Gastroesophageal sphincter (tissue), 4 donors: ENCODE measurements around the gene C2orf78. TPM values are rescaled to one million over a fixed set of nuclear protein-coding genes. Genes with fewer than 3 reads are reported as not detected.
"Not testable (repeated sequence)": the region's sequence is repeated elsewhere in the genome, so short reads cannot be mapped to it uniquely, and the experiment has no call there.

Experiments used
- ATAC-seq: fragments of 150-250 bp; one replicate; pipeline ENCODE4 v1.9.1; 2016; ENCODE audit warnings: mild to moderate bottlenecking, moderate library complexity
- H3K27ac ChIP-seq, 4 donors: fragments of 200-600 bp; sonication (generic) in 3 of 4; 1 replicate in 3 of 4; 2 replicates in 1 of 4; pipeline ENCODE4 v1.5.1; 2016 to 2019
- H3K27me3 ChIP-seq: fragments of 200-600 bp; sonication (generic); one replicate; pipeline ENCODE4 v1.5.1; 2019
- H3K36me3 ChIP-seq, 2 donors: fragments of 200-600 bp; sonication (generic); one replicate each; pipeline ENCODE4 v1.5.1; 2019; ENCODE audit warnings: control low read depth in 1 of 2
- H3K4me1 ChIP-seq, 3 donors: fragments of 200-600 bp; sonication (generic); 1 replicate in 2 of 3; 2 replicates in 1 of 3; pipeline ENCODE4 v1.5.1; 2016 to 2019; ENCODE audit warnings: control low read depth in 2 of 3
- H3K4me3 ChIP-seq, 2 donors: fragments of 200-600 bp; sonication (generic); one replicate each; pipeline ENCODE4 v1.5.1; 2019; ENCODE audit warnings: mild to moderate bottlenecking in 1 of 2, moderate library complexity in 1 of 2
- H3K9me3 ChIP-seq, 3 donors: fragments of 200-600 bp; sonication (generic); one replicate each; pipeline ENCODE4 v1.5.1; 2017 to 2019; ENCODE audit warnings: control low read depth in 2 of 3
- CTCF ChIP-seq, 4 experiments: fragments of 200-600 bp in 2 of 4; fragments of 450-650 bp in 2 of 4; sonication (generic) in 1 of 4; IDR thresholded peaks; one replicate each; pipeline ENCODE4 v1.5.1; 2017 to 2019; ENCODE audit warnings: antibody characterized with exemption in 4 of 4, mild to moderate bottlenecking in 2 of 4, moderate library complexity in 2 of 4
- EP300 ChIP-seq: sonication (generic); formaldehyde crosslinking; IDR thresholded peaks from one replicate; pipeline ENCODE4 v1.6.1; 2017; ENCODE audit warnings: antibody characterized with exemption, mild to moderate bottlenecking
- POLR2A ChIP-seq, 2 donors: fragments of 450-650 bp; IDR thresholded peaks; one replicate each; pipeline ENCODE4 v1.6.1; 2017; ENCODE audit warnings: antibody characterized with exemption in 2 of 2, mild to moderate bottlenecking in 2 of 2, moderate library complexity in 1 of 2
- POLR2AphosphoS5 ChIP-seq: sonication (generic); formaldehyde crosslinking; IDR thresholded peaks from one replicate; pipeline ENCODE4 v1.6.1; 2017; ENCODE audit warnings: antibody characterized with exemption
- WGBS, 2 donors: methylation state at CpG; one replicate each; pipeline ENCODE4 v1.1.5; 2018; ENCODE audit warnings: low coverage in 1 of 2; 5-methylcytosine and 5-hydroxymethylcytosine counted together
- total RNA-seq, 4 donors: library from RNA; depleted of rRNA; stranded (reverse); fragments of >200 nt; gene quantifications; one replicate each; pipeline ENCODE4 v1.1.0, GENCODE V29; 2016

The C2orf78 gene
- total RNA-seq, 4 donors from 2014 or later: not detected

GRCh38 chr2:73779467-73780236, 4.3 kb upstream of the C2orf78 start, which contains the start of gene DUSP11:
Gene DUSP11, minus strand, starts transcription at chr2:73780103. Its CDS starts 129 bp downstream, at chr2:73779974.
- Histone ChIP-seq H3K36me3 (peaks cover 0 to 34% of the 10 kb centered on the region in 2 donors), H3K27ac (peak within 1 kb of the TSS; percentile 85 to 97 (median 89)), H3K4me3 (peak within 1 kb of the TSS; percentile 84 to 99), H3K9me3 (no peaks in the 10 kb centered on the region), H3K4me1 (peaks cover 3 to 33% (median 8%) of the 10 kb centered on the region in 3 donors), H3K27me3 (no peaks in the 10 kb centered on the region)
- WGBS, 2 donors: 0% methylated on average over 14 to 18 of the region's 40 CpGs
- no peak for TF ChIP-seq EP300
- peak; percentile 73 to 96 (median 84) for TF ChIP-seq CTCF (IDR thresholded peaks at IDR 0.05)
- TF ChIP-seq POLR2AphosphoS5: peak; percentile 94
- peak; percentile 77 to 87 for TF ChIP-seq POLR2A (IDR thresholded peaks at IDR 0.05)
- peak; percentile 99 for ATAC-seq

- peak overlapping the region; percentile 85 to 97 (median 89) for H3K27ac ChIP-seq
- ATAC-seq: no peak
- peak overlapping the region; percentile 84 to 99 for H3K4me3 ChIP-seq
- 4 to 11% methylated on average over 7 of the region's 7 CpGs for WGBS, 2 donors
- TF ChIP-seq POLR2A (IDR thresholded peaks at IDR 0.05) (no peak), POLR2AphosphoS5 (no peak), EP300 (no peak), CTCF (IDR thresholded peaks at IDR 0.05) (no peak)
- no peaks in the 10 kb centered on the region for H3K27me3 ChIP-seq
- peaks cover 0 to 28% of the 10 kb centered on the region in 2 donors for H3K36me3 ChIP-seq
- no peaks in the 10 kb centered on the region for H3K9me3 ChIP-seq
- H3K4me1 ChIP-seq: peaks cover 3 to 33% (median 8%) of the 10 kb centered on the region in 3 donors
These were observed 3.8 kb upstream of the C2orf78 start for GRCh38 chr2:73780237-73780582.

- H3K27ac ChIP-seq, H3K9me3 ChIP-seq, H3K4me3 ChIP-seq, H3K36me3 ChIP-seq, ATAC-seq, H3K27me3 ChIP-seq: not testable (repeated sequence)
- WGBS, 2 donors: 66 to 70% methylated on average over 5 of the region's 15 CpGs
- peaks cover 0 to 16% (median 4%) of the 10 kb centered on the region in 3 donors for H3K4me1 ChIP-seq
These were observed 581 bp upstream of the C2orf78 start for GRCh38 chr2:73783402-73783801.

GRCh38 chr2:73811878-73812277, 27.9 kb downstream of the C2orf78 start:
- TF ChIP-seq EP300 (no peak), POLR2A (IDR thresholded peaks at IDR 0.05) (no peak), POLR2AphosphoS5 (no peak), CTCF (IDR thresholded peaks at IDR 0.05) (no peak)
- peaks cover 7% of the 10 kb centered on the region for H3K27me3 ChIP-seq
- no peak overlapping the region for H3K4me3 ChIP-seq
- H3K36me3 ChIP-seq: no peaks in the 10 kb centered on the region
- H3K27ac ChIP-seq: no peak overlapping the region
- no peak for ATAC-seq
- H3K9me3 ChIP-seq: no peaks in the 10 kb centered on the region
- H3K4me1 ChIP-seq: no peaks in the 10 kb centered on the region

- TF ChIP-seq POLR2A (IDR thresholded peaks at IDR 0.05): no peak
- TF ChIP-seq POLR2AphosphoS5: no peak
- H3K9me3 ChIP-seq: no peaks in the 10 kb centered on the region
- H3K4me1 ChIP-seq: no peaks in the 10 kb centered on the region
- H3K4me3 ChIP-seq: no peak overlapping the region
- H3K27me3 ChIP-seq: peaks cover 7% of the 10 kb centered on the region
- H3K36me3 ChIP-seq: no peaks in the 10 kb centered on the region
- ATAC-seq: no peak
- no peak overlapping the region for H3K27ac ChIP-seq
These were observed 28.7 kb downstream of the C2orf78 start for GRCh38 chr2:73812635-73813034.

DNA sequence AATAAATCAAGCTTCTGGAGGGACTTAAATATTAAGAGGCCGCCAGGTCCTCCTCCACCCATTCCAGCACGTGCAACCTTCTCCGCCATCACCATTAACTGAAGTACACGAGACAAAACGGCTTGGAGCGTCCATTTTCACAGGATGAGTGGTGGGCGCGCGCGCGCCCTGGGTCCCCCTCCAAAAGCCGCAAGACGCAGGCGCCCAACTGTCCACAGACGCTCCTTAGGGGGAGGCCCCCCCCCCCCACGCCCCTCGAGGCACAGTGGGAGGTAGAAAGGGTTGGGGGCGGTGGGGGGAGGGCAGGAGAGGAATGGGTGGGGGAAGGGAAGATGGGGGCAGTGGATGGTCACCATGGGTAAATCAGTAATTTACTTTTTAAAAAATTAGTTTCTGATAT, 34.3 kb downstream of the C2orf78 start:
- H3K36me3 ChIP-seq: no peaks in the 10 kb centered on the region
- H3K27ac ChIP-seq: no peak overlapping the region
- H3K27me3 ChIP-seq: peaks cover 23% of the 10 kb centered on the region
- WGBS, 2 donors: 87% methylated on average over 7 of the region's 18 CpGs; no CpG with 5 or more reads in 1 of the 2 donors
- ATAC-seq: no peak
- no peaks in the 10 kb centered on the region for H3K4me1 ChIP-seq
- no peak overlapping the region for H3K4me3 ChIP-seq
- TF ChIP-seq CTCF (IDR thresholded peaks at IDR 0.05): no peak
- no peak for TF ChIP-seq EP300
- H3K9me3 ChIP-seq: no peaks in the 10 kb centered on the region
